ENCODE measurements around the gene CD3E. TPM values are rescaled to one million over a fixed set of nuclear protein-coding genes. Genes with fewer than 3 reads are reported as not detected.

Gene CD3E
- 1 to 10 TPM; 4.6 to 5.1 TPM for polyA plus RNA-seq

DNA sequence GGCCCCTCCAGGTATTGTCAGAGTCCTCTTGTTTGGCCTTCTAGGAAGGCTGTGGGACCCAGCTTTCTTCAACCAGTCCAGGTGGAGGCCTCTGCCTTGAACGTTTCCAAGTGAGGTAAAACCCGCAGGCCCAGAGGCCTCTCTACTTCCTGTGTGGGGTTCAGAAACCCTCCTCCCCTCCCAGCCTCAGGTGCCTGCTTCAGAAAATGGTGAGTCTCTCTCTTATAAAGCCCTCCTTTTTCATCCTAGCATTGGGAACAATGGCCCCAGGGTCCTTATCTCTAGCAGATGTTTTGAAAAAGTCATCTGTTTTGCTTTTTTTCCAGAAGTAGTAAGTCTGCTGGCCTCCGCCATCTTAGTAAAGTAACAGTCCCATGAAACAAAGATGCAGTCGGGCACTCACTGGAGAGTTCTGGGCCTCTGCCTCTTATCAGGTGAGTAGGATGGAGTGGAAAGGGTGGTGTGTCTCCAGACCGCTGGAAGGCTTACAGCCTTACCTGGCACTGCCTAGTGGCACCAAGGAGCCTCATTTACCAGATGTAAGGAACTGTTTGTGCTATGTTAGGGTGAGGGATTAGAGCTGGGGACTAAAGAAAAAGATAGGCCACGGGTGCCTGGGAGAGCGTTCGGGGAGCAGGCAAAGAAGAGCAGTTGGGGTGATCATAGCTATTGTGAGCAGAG, at the start of gene CD3E:
Gene CD3E (plus strand): TSS at position 163 of the 681 bp plus-strand sequence. CDS start 223 bp downstream, at position 386.
- peak within 1 kb of the TSS in 1 of 2 donors; percentile 10 for H3K27ac ChIP-seq (ENCODE audit: low read depth in 2 of 2, low read length in 1 of 2)

DNA sequence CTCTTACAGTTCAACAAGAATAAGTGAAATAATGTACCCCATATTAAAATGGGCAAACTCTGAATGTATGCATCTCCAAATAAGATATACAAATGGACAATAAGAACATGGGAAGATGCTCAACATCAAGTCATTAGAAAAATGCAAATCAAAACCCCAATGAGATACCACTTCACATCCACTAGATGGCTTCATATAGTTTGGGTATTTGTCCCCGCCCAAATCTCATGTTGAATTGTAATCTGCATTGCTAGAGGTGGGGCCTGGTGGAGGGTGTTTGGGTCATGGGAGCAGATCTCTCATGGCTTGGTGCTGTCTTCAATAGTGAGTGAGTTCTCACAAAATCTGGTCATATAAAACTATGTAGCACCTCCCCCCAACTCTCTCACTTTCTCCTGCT, 46.1 kb upstream of the CD3E start:
- 0 to 70% methylated on average over 1 of the region's 1 CpG for WGBS, 2 donors
- Histone ChIP-seq H3K4me3 (ENCODE audit: low read depth in 1 of 2, low read length in 2 of 2) (peak overlapping the region in 1 of 2 donors; percentile 1), H3K9me3 (ENCODE audit: control insufficient read depth in 2 of 2, insufficient read depth in 1 of 2, low read depth in 1 of 2, low read length in 1 of 2) (no peaks in the 10 kb centered on the region), H3K27ac (ENCODE audit: low read depth in 2 of 2, low read length in 1 of 2) (peak overlapping the region in 1 of 2 donors; percentile 64), H3K4me1 (ENCODE audit: control insufficient read depth in 2 of 2, insufficient read depth in 2 of 2, low read length in 1 of 2) (peaks cover 0 to 3% of the 10 kb centered on the region in 2 donors), H3K27me3 (ENCODE audit: control insufficient read depth in 1 of 2, insufficient read depth in 2 of 2, low read length in 2 of 2) (no peaks in the 10 kb centered on the region), H3K36me3 (ENCODE audit: control insufficient read depth in 2 of 2, insufficient read depth in 2 of 2, low read length in 1 of 2) (peaks cover 0 to 9% of the 10 kb centered on the region in 2 donors)

More for the DNA sequence above, at the start of gene CD3E:
- Histone ChIP-seq H3K4me1 (ENCODE audit: control insufficient read depth in 2 of 2, insufficient read depth in 2 of 2, low read length in 1 of 2) (no peaks in the 10 kb centered on the region), H3K27me3 (ENCODE audit: control insufficient read depth in 1 of 2, insufficient read depth in 2 of 2, low read length in 2 of 2) (no peaks in the 10 kb centered on the region), H3K4me3 (ENCODE audit: low read depth in 1 of 2, low read length in 2 of 2) (peak within 1 kb of the TSS in 1 of 2 donors; percentile 16), H3K36me3 (ENCODE audit: control insufficient read depth in 2 of 2, insufficient read depth in 2 of 2, low read length in 1 of 2) (no peaks in the 10 kb centered on the region), H3K9me3 (ENCODE audit: control insufficient read depth in 2 of 2, insufficient read depth in 1 of 2, low read depth in 1 of 2, low read length in 1 of 2) (no peaks in the 10 kb centered on the region)
- 67 to 76% methylated on average over 8 of the region's 8 CpGs for WGBS, 2 donors

DNA sequence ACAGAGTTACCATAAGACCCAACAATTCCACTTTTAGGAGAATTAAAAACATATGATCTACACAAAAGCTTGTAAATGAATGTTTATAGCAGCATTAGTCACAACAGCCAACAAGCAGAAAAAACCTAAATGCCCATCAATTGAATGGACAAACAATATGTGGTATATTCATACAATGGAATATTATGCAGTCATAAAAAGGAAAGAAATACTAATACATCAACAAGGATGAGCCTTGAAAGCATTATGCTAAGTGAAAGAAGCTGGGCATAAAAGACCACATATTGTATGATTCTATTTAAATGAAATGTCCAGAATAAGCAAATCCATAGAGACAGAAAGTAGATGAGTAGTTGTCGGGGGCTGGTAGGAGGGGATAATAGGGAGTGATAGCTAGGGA, 45.4 kb upstream of the CD3E start:
- Histone ChIP-seq H3K9me3 (ENCODE audit: control insufficient read depth in 2 of 2, insufficient read depth in 1 of 2, low read depth in 1 of 2, low read length in 1 of 2) (no peaks in the 10 kb centered on the region), H3K36me3 (ENCODE audit: control insufficient read depth in 2 of 2, insufficient read depth in 2 of 2, low read length in 1 of 2) (peaks cover 0 to 9% of the 10 kb centered on the region in 2 donors), H3K27me3 (ENCODE audit: control insufficient read depth in 1 of 2, insufficient read depth in 2 of 2, low read length in 2 of 2) (no peaks in the 10 kb centered on the region), H3K27ac (ENCODE audit: low read depth in 2 of 2, low read length in 1 of 2) (no peak overlapping the region), H3K4me1 (ENCODE audit: control insufficient read depth in 2 of 2, insufficient read depth in 2 of 2, low read length in 1 of 2) (peaks cover 0 to 3% of the 10 kb centered on the region in 2 donors), H3K4me3 (ENCODE audit: low read depth in 1 of 2, low read length in 2 of 2) (no peak overlapping the region)
- WGBS, 2 donors: 96 to 100% methylated on average over 1 of the region's 1 CpG

DNA sequence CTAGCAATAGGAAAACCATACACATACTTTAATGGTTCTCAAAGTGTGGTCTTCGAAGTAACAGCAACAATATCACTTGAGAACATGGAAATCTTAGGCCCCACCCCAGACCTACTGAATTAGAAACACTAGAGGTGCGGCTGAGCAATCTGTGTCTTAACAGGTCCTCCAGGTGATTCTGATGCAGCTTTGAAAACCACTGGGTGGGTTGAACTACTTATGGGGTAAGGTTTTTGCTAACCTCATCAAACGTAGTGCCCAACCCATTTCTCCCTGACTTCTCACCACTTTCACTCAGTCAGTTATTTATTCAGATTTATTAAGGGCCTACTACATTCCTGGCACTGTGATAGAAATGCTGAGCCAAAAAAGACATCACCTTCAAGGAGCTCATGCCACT, 44.2 kb upstream of the CD3E start:
- Histone ChIP-seq H3K4me3 (ENCODE audit: low read depth in 1 of 2, low read length in 2 of 2) (peak overlapping the region in 1 of 2 donors; percentile 83), H3K4me1 (ENCODE audit: control insufficient read depth in 2 of 2, insufficient read depth in 2 of 2, low read length in 1 of 2) (peaks cover 0 to 3% of the 10 kb centered on the region in 2 donors)
- WGBS, 2 donors: 63 to 69% methylated on average over 3 of the region's 3 CpGs

DNA sequence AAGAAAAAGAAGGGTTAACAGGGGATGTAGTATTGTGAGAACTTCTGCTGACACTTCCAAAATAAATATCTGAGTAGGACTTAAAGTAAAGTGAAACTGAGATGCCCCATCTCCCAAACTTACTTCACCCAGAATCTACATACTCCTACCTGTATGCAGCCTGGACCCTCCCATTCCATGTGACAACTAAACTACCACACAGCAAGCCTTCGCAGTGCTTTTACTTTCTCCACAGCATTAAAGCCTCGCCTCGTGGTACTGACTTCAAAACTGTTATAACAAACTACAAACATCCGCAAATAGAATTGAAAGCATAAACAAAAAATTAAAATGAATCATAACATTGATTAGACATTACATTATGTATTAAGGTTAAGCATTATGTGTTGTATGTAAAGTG, 41.4 kb upstream of the CD3E start:
- peak overlapping the region in 1 of 2 donors; percentile 86 for H3K27ac ChIP-seq (ENCODE audit: low read depth in 2 of 2, low read length in 1 of 2)
- H3K4me3 ChIP-seq (ENCODE audit: low read depth in 1 of 2, low read length in 2 of 2): peak overlapping the region; percentile 62 to 83
- WGBS, 2 donors: 37 to 47% methylated on average over 4 of the region's 4 CpGs

More for the DNA sequence above, 44.2 kb upstream of the CD3E start:
- Histone ChIP-seq H3K27ac (ENCODE audit: low read depth in 2 of 2, low read length in 1 of 2) (peak overlapping the region; percentile 7 to 45), H3K27me3 (ENCODE audit: control insufficient read depth in 1 of 2, insufficient read depth in 2 of 2, low read length in 2 of 2) (no peaks in the 10 kb centered on the region), H3K9me3 (ENCODE audit: control insufficient read depth in 2 of 2, insufficient read depth in 1 of 2, low read depth in 1 of 2, low read length in 1 of 2) (no peaks in the 10 kb centered on the region), H3K36me3 (ENCODE audit: control insufficient read depth in 2 of 2, insufficient read depth in 2 of 2, low read length in 1 of 2) (peaks cover 0 to 9% of the 10 kb centered on the region in 2 donors)

DNA sequence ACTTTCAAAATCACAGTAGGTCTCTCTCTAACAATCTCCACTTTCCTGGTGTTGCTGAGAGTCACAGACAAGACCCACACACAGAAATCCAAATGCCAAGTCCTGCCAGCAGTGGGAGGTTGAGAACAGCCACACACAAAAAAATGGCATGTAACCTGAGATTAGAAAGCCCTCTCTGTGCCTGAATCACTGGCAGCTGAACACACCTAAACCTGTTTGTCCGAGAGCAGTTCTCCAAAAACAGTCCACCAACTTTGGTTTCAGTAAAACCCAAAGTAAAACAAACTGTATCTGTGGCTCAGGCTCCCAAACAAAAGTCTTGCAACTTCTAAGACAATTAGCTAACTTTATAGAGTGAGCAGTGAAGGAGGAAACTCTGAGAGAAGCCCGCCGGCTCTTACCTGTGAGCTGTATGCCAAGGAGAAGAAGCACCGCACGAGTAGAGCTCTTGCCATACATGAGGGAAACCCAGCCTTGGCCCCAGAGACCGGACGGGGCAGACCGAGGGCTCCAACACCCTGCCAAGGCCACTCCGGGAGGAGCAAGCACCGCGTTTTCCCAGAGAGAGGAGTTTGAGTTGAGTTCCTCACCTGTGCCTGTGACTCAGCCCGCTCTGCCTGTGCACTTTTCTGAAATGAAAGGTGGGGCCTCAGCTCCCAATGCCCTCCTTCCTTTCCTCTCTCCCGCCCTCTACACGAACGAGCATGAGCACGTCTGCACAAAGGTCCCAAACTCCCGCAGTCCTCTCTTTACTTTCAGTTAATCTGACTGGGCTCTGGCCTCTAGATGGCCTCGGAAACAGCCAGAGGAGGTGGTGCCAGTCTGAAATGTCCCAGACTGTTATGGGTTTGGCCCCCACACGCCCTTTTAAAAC, 40.6 kb upstream of the CD3E start, which contains the start of gene MPZL2:
Gene MPZL2 (minus strand): TSS at position 603 of the 874 bp plus-strand sequence. CDS start 144 bp downstream, at position 459.
- 9 to 10% methylated on average over 19 of the region's 19 CpGs for WGBS, 2 donors
- Histone ChIP-seq H3K27me3 (ENCODE audit: control insufficient read depth in 1 of 2, insufficient read depth in 2 of 2, low read length in 2 of 2) (no peaks in the 10 kb centered on the region), H3K9me3 (ENCODE audit: control insufficient read depth in 2 of 2, insufficient read depth in 1 of 2, low read depth in 1 of 2, low read length in 1 of 2) (no peaks in the 10 kb centered on the region), H3K36me3 (ENCODE audit: control insufficient read depth in 2 of 2, insufficient read depth in 2 of 2, low read length in 1 of 2) (peaks cover 0 to 6% of the 10 kb centered on the region in 2 donors), H3K4me3 (ENCODE audit: low read depth in 1 of 2, low read length in 2 of 2) (peak within 1 kb of the TSS; percentile 62 to 83), H3K27ac (ENCODE audit: low read depth in 2 of 2, low read length in 1 of 2) (peak within 1 kb of the TSS; percentile 86), H3K4me1 (ENCODE audit: control insufficient read depth in 2 of 2, insufficient read depth in 2 of 2, low read length in 1 of 2) (peaks cover 0 to 5% of the 10 kb centered on the region in 2 donors)

More for the DNA sequence above, 41.4 kb upstream of the CD3E start:
- peaks cover 0 to 9% of the 10 kb centered on the region in 2 donors for H3K36me3 ChIP-seq (ENCODE audit: control insufficient read depth in 2 of 2, insufficient read depth in 2 of 2, low read length in 1 of 2)
- no peaks in the 10 kb centered on the region for H3K27me3 ChIP-seq (ENCODE audit: control insufficient read depth in 1 of 2, insufficient read depth in 2 of 2, low read length in 2 of 2)
- H3K4me1 ChIP-seq (ENCODE audit: control insufficient read depth in 2 of 2, insufficient read depth in 2 of 2, low read length in 1 of 2): peaks cover 0 to 5% of the 10 kb centered on the region in 2 donors
- no peaks in the 10 kb centered on the region for H3K9me3 ChIP-seq (ENCODE audit: control insufficient read depth in 2 of 2, insufficient read depth in 1 of 2, low read depth in 1 of 2, low read length in 1 of 2)

DNA sequence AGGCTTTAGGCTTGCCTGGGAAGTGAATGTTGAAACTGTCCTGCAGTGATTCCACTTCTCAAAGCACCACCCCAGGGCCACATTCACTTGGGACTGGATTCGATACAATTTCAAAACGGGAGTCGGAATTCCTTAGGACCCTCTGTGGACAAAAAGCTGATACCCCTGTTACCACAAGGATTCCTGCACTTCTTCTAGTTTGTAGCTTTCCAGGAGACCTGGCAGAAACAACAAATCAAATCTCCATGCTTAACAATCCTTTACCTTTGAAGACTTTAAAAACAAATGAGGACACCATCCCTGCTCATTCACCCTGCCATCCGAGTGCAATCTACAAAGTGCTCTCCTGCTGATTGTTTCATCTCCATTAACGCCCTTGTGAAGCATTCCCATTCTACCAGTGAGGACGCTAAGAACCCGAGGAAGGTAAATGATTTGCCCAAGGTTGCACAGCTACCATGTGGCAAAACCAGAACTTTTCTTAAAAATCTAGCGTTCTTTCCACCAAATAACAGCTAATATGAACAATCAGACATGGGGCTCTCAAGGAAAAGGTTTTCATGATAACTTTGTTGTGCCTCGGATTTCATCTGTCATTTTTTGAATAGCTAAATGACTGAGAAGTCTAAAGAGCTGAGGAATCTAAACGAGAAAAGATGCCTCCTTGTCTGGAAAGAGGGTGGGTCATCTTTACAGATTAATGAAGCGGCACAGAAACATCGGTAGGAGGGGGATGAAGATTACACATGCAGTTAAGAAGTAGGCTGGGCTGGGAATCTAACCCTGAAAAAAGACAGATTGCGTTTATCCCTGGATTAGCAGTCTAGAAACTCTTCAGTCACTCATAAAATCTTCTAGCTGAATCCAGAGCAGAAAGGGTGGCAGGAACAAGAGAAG, 39.7 kb upstream of the CD3E start:
- H3K9me3 ChIP-seq (ENCODE audit: control insufficient read depth in 2 of 2, insufficient read depth in 1 of 2, low read depth in 1 of 2, low read length in 1 of 2): no peaks in the 10 kb centered on the region
- peaks cover 0 to 6% of the 10 kb centered on the region in 2 donors for H3K36me3 ChIP-seq (ENCODE audit: control insufficient read depth in 2 of 2, insufficient read depth in 2 of 2, low read length in 1 of 2)
- H3K4me1 ChIP-seq (ENCODE audit: control insufficient read depth in 2 of 2, insufficient read depth in 2 of 2, low read length in 1 of 2): peaks cover 0 to 5% of the 10 kb centered on the region in 2 donors
- 34 to 47% methylated on average over 13 of the region's 13 CpGs for WGBS, 2 donors
- H3K27ac ChIP-seq (ENCODE audit: low read depth in 2 of 2, low read length in 1 of 2): peak overlapping the region; percentile 86
- H3K4me3 ChIP-seq (ENCODE audit: low read depth in 1 of 2, low read length in 2 of 2): peak overlapping the region; percentile 62 to 83
- H3K27me3 ChIP-seq (ENCODE audit: control insufficient read depth in 1 of 2, insufficient read depth in 2 of 2, low read length in 2 of 2): no peaks in the 10 kb centered on the region

DNA sequence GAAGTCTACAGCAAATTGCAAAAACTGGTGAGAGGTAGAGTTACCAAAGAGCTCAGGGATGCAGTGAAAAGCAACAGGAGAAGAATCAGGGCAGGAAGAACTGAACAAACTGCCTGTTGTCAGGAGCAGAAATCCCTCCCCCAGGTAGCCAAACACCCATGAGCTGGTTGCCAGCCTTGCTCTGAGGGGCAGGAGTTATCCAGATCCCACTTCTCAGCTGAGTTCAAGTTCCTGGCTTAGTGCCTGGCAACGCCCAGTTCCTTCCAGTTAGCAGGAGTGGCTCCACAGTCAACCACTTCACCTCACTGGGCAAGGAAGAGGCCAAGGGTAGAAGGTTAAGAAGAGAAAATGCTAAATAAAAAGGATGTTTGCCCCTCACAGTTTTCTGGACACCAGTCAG, 38.6 kb upstream of the CD3E start:
- H3K4me1 ChIP-seq (ENCODE audit: control insufficient read depth in 2 of 2, insufficient read depth in 2 of 2, low read length in 1 of 2): peaks cover 0 to 5% of the 10 kb centered on the region in 2 donors

More for the DNA sequence above, 38.6 kb upstream of the CD3E start:
- Histone ChIP-seq H3K27ac (ENCODE audit: low read depth in 2 of 2, low read length in 1 of 2) (peak overlapping the region; percentile 86), H3K27me3 (ENCODE audit: control insufficient read depth in 1 of 2, insufficient read depth in 2 of 2, low read length in 2 of 2) (no peaks in the 10 kb centered on the region), H3K36me3 (ENCODE audit: control insufficient read depth in 2 of 2, insufficient read depth in 2 of 2, low read length in 1 of 2) (peaks cover 0 to 6% of the 10 kb centered on the region in 2 donors), H3K4me3 (ENCODE audit: low read depth in 1 of 2, low read length in 2 of 2) (peak overlapping the region; percentile 28 to 83), H3K9me3 (ENCODE audit: control insufficient read depth in 2 of 2, insufficient read depth in 1 of 2, low read depth in 1 of 2, low read length in 1 of 2) (no peaks in the 10 kb centered on the region)
- WGBS, 2 donors: 27 to 65% methylated on average over 1 of the region's 1 CpG

Measured in esophagus (tissue), 2 donors.